Measurements from ENCODE around the gene ANKMY1.

Gene ANKMY1

DNA sequence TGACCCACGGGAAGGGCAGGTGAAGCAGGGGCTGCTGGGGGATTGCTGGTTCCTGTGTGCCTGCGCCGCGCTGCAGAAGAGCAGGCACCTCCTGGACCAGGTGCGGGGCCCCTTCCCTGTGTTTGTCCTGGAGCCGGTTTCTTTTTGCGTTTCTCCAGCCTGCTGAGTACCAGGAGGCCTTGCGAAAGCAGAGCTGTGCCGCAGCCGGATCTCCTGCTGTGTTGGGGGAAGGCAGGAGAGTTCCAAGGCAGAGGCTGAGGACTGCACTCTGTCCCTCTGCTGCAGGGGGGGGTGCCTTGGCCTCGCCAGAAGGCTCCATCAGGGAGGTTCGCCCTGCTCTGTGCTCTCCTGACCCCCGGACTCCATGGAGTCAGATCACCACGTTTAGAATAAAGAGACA, 31.6 kb upstream of the ANKMY1 start:
- TF ChIP-seq, protein P1, sequence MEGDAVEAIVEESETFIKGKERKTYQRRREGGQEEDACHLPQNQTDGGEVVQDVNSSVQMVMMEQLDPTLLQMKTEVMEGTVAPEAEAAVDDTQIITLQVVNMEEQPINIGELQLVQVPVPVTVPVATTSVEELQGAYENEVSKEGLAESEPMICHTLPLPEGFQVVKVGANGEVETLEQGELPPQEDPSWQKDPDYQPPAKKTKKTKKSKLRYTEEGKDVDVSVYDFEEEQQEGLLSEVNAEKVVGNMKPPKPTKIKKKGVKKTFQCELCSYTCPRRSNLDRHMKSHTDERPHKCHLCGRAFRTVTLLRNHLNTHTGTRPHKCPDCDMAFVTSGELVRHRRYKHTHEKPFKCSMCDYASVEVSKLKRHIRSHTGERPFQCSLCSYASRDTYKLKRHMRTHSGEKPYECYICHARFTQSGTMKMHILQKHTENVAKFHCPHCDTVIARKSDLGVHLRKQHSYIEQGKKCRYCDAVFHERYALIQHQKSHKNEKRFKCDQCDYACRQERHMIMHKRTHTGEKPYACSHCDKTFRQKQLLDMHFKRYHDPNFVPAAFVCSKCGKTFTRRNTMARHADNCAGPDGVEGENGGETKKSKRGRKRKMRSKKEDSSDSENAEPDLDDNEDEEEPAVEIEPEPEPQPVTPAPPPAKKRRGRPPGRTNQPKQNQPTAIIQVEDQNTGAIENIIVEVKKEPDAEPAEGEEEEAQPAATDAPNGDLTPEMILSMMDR (conservative IDR thresholded peaks at IDR 0.05; ENCODE audit: control insufficient read depth, insufficient read depth, low read depth, low read length) = no peak
- no peak for DNase-seq (ENCODE audit: low read depth)
- H3K4me3 ChIP-seq (ENCODE audit: control insufficient read depth, low read depth, low read length) = no peak overlapping the region

- DNase-seq (ENCODE audit: low read depth) = no peak
- TF ChIP-seq, protein P1 (conservative IDR thresholded peaks at IDR 0.05; ENCODE audit: control insufficient read depth, insufficient read depth, low read depth, low read length) = no peak
- no peak overlapping the region for H3K4me3 ChIP-seq (ENCODE audit: control insufficient read depth, low read depth, low read length)
Observed at GRCh38 chr2:240588669-240589068, 30.9 kb upstream of the ANKMY1 start.

DNA sequence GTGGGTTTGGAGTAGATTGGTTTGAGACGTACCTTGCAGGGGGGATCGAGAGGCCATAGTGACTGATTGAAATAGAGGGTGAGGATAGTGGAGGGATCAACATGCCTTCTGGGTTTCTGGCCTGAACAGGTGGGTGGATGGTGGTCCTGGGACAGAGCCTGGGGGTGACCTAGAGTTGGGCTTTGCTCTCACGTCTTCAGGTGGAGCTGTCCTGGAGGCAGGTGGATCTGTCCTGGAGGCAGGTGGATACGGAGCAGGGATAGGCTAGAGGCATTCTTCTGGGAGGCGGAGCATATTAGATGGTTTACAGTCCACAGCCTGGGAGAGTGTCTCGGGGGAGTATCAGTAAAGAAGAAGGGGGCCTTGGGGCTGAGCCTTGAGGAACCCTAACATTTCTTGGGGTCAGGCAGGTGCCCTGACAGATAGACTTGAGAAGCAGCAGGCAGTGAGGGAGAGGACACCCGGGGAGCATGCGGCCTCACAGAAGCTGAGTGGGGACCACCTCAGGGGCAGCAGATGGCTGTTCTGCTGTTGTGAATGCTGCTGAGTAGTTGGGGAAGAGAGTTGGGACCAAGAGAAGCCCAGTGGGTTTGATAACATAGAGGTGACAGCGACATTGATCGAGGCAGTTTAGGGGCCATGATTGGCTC, 30.3 kb upstream of the ANKMY1 start:
- no peak for DNase-seq (ENCODE audit: low read depth)
- TF ChIP-seq, protein P1 (conservative IDR thresholded peaks at IDR 0.05; ENCODE audit: control insufficient read depth, insufficient read depth, low read depth, low read length) = no peak
- no peak overlapping the region for H3K4me3 ChIP-seq (ENCODE audit: control insufficient read depth, low read depth, low read length)

GRCh38 chr2:240586919-240587800, 29.4 kb upstream of the ANKMY1 start:
- peak; percentile 14 for DNase-seq (ENCODE audit: low read depth)
- peak overlapping the region; percentile 99 for H3K4me3 ChIP-seq (ENCODE audit: control insufficient read depth, low read depth, low read length)
- TF ChIP-seq, protein P1 (conservative IDR thresholded peaks at IDR 0.05; ENCODE audit: control insufficient read depth, insufficient read depth, low read depth, low read length) = no peak

GRCh38 chr2:240586198-240586918, 28.6 kb upstream of the ANKMY1 start, which contains the start of gene CAPN10:
TSS of gene CAPN10 (plus strand) at chr2:240586734. CDS start at chr2:240586912, 178 bp downstream.
- DNase-seq (ENCODE audit: low read depth) = peak; percentile 91
- TF ChIP-seq, protein P1 (conservative IDR thresholded peaks at IDR 0.05; ENCODE audit: control insufficient read depth, insufficient read depth, low read depth, low read length) = no peak
- peak within 1 kb of the TSS; percentile 99 for H3K4me3 ChIP-seq (ENCODE audit: control insufficient read depth, low read depth, low read length)

GRCh38 chr2:240585681-240586197, 28.0 kb upstream of the ANKMY1 start:
- H3K4me3 ChIP-seq (ENCODE audit: control insufficient read depth, low read depth, low read length) = peak overlapping the region; percentile 99
- DNase-seq (ENCODE audit: low read depth) = no peak
- TF ChIP-seq, protein P1 (conservative IDR thresholded peaks at IDR 0.05; ENCODE audit: control insufficient read depth, insufficient read depth, low read depth, low read length) = no peak

Measured in fibroblast of mammary gland (primary cell).